Measurements from ENCODE around the gene PRMT5.

Gene PRMT5

DNA sequence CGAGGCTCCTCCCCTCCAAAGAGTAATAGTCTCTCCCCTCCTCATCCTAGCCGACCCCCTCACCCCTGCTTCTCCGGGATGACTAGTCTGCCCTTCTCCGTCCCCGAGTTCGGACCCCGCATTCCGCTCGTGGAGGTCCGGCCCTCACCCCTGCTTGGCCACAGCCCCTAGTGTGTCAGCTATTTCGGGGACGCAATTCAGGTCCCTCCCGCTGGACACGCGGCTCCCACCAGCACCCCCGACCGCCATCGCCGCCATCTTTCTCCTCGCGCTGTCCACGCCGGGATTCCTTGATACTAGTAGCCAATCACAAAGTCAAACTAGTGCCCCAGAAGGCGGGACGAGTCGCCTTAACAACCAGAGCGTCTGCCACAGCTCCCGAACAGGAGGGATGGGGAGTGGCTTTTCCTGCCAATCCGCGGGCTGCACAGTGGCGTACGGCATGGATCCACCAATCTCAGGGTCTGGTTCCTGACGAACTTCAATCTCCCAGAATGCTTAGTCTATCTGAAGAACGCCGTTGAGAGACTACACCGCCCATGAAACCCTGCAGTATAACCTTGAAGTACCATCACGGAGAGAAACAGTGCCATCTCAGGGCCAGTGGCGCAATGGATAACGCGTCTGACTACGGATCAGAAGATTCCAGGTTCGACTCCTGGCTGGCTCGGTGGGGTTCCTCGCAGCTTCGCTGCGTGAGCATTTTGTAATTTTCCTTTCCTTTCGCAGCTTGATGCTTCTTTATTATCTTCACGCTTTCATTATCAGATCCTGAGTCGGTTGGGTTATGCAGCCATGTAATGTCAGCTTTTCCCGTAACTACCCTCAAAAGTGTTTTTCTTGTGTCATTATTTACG is at the start of gene PRMT5:
Gene PRMT5 (minus strand): TSS at position 273 of the 857 bp plus-strand sequence. CDS start 15 bp downstream, at position 258.
- peak within 1 kb of the TSS; percentile 100 for H3K4me3 ChIP-seq (ENCODE audit: control insufficient read depth, low read depth, low read length)
- peak; percentile 100 for DNase-seq (ENCODE audit: low read depth)
- TF ChIP-seq, protein P1, sequence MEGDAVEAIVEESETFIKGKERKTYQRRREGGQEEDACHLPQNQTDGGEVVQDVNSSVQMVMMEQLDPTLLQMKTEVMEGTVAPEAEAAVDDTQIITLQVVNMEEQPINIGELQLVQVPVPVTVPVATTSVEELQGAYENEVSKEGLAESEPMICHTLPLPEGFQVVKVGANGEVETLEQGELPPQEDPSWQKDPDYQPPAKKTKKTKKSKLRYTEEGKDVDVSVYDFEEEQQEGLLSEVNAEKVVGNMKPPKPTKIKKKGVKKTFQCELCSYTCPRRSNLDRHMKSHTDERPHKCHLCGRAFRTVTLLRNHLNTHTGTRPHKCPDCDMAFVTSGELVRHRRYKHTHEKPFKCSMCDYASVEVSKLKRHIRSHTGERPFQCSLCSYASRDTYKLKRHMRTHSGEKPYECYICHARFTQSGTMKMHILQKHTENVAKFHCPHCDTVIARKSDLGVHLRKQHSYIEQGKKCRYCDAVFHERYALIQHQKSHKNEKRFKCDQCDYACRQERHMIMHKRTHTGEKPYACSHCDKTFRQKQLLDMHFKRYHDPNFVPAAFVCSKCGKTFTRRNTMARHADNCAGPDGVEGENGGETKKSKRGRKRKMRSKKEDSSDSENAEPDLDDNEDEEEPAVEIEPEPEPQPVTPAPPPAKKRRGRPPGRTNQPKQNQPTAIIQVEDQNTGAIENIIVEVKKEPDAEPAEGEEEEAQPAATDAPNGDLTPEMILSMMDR (conservative IDR thresholded peaks at IDR 0.05; ENCODE audit: control insufficient read depth, insufficient read depth, low read depth, low read length): no peak

DNA sequence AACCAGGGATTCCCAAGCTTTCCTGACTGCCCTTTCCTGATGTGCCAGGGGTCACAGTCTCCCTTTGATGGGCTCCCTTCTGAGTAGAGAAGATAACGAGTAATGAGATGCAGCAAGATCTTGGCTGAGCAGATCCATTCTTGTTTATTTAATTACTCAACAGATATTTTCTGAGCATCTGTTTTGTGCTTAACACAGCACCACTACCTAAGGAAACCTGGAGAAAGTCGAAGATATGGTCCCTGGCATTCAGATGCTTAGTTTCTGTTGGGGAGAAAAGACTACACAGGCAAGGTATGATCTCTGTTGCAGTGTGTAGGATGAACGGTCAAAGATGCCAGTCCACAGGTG is 49.3 kb upstream of the PRMT5 start:
- H3K4me3 ChIP-seq (ENCODE audit: control insufficient read depth, low read depth, low read length): no peak overlapping the region
- TF ChIP-seq, protein P1 (conservative IDR thresholded peaks at IDR 0.05; ENCODE audit: control insufficient read depth, insufficient read depth, low read depth, low read length): no peak
- peak; percentile 34 for DNase-seq (ENCODE audit: low read depth)

DNA sequence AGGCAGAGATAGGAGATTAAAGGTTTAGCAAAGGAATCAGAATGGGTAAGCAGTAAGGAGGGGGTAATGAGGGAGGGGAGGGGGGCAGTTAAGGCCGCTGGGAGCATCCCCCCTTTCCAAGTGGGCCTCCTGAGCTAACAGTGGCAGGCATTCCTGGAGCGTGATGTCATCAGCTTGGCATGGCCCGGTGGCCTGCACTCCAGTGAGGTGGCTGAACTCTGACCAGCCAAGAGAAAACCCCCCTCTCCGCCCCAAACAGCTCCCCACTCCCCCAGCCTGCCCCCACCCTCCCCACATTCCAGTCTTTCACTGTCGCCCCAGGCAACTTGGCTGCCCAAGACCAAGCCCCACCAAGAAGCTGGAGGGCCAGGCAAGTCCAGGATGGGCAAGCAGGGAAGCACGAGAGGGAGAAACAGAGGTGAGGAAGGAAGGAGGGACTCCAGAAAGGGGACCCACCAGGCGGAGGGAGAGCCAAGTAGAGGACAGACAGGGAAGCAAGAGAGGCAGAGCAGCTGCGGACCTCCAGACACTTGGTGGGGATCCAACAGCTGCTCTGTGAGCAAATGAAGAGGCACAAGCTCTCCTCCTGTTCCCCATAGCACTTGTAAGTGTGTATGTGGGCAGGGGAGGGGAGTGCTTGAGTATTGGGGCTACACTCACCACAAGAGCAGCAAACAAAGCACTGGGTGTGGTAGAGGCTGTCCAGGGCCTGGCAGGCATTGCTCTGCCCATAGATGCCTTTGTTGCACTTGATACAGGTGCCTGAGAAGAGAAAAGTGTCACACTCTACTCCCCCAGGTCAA is 48.7 kb upstream of the PRMT5 start:
- no peak overlapping the region for H3K4me3 ChIP-seq (ENCODE audit: control insufficient read depth, low read depth, low read length)
- peak; percentile 55 for DNase-seq (ENCODE audit: low read depth)
- TF ChIP-seq, protein P1 (conservative IDR thresholded peaks at IDR 0.05; ENCODE audit: control insufficient read depth, insufficient read depth, low read depth, low read length): no peak

DNA sequence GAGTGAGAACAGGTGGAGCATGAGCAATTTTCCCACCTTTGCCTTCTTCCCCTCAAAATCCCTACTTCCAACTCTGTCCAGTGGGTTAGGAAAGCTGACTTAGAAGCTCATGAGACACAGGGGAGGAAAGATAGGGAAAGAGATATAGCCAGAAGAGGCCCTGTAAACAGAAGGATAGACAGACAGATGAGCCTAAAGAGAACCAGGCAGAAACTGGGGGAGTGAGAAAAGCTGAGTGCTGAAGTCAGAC is 48.2 kb upstream of the PRMT5 start:
- TF ChIP-seq, protein P1 (conservative IDR thresholded peaks at IDR 0.05; ENCODE audit: control insufficient read depth, insufficient read depth, low read depth, low read length): no peak
- no peak overlapping the region for H3K4me3 ChIP-seq (ENCODE audit: control insufficient read depth, low read depth, low read length)
- no peak for DNase-seq (ENCODE audit: low read depth)

DNA sequence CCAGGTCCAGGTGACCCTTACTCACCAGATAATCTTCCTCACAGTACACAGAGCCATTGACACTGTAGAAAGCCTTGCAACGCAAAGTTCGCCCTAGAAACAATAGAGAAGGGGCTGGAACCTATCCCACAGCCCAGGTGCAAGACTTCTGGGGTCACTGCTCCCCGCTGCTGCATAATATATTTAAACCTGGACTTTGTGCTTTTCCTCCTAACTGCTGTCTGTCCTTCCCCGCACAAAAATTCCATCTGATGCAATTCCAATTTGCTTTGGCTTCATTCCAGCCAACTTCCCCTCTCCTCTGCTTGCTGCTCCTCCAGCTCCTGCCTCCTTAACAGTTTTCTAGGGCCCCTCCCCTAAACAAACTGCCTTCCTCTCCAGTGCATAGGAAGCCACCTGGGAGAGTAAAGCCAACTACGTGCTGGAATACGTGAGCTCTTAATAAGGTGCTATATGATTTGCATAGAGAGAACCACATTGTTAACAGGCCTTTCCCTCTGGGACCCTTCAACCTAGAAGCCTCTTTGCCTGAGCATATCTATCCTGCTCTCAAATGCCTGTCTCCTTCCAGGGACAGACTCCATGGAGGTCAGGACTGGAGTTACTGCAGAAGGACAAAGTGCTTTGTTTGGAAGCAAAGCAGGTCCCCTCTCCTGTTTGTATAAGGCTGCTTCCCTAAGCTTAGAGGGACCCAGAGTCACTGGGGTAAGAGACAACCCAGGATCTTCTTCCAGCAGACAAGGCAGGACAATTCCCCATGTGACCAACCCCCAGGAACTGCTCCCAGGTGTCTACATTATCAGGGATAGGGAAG is 47.7 kb upstream of the PRMT5 start:
- TF ChIP-seq, protein P1 (conservative IDR thresholded peaks at IDR 0.05; ENCODE audit: control insufficient read depth, insufficient read depth, low read depth, low read length): no peak
- DNase-seq (ENCODE audit: low read depth): peak; percentile 46
- H3K4me3 ChIP-seq (ENCODE audit: control insufficient read depth, low read depth, low read length): no peak overlapping the region

DNA sequence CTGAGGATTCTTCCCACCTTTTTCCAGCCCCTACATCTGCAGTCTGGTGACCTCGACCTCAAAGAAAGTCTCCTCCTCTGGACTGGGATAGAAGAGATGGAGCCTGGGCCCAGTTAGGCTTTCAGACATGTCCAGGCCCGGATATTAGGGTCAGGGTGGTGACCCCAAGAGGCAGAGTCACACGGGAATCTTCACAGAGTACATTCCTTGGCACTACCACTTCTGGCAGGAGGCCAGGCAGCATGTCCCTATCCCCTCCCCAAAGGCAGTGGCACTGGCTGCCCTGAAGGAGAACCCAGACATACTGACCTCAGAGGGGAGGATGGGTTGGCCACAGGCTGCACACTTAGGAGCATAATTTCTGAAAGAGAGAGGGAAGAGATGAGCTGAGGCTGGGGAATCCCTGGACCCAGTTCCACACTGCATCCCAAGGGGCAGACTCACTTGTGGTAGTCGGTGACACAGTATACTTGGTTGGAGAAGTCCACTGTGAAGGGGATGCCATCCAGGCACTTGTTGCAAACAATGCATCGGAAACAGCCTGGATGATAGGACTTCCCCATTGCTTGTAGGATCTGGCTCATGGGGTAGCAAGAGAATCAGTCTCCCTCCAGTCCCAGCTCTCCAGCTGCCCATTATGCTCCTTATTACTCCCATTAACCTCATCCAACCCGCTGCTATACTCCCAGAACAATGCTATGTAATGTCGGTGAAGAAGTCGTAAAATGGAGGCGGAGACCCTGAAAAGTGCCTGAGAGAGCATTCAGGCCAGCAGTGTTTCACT is 45.5 kb upstream of the PRMT5 start:
- TF ChIP-seq, protein P1 (conservative IDR thresholded peaks at IDR 0.05; ENCODE audit: control insufficient read depth, insufficient read depth, low read depth, low read length): no peak
- H3K4me3 ChIP-seq (ENCODE audit: control insufficient read depth, low read depth, low read length): no peak overlapping the region
- no peak for DNase-seq (ENCODE audit: low read depth)

Data from fibroblast of mammary gland (primary cell).